ENCODE measurements around the gene ATF7IP. TPM values are rescaled to one million over a fixed set of nuclear protein-coding genes. Genes with fewer than 3 reads are reported as not detected.

ATF7IP gene
- total RNA-seq, 1 donor from 2014 or later: 115 TPM

DNA sequence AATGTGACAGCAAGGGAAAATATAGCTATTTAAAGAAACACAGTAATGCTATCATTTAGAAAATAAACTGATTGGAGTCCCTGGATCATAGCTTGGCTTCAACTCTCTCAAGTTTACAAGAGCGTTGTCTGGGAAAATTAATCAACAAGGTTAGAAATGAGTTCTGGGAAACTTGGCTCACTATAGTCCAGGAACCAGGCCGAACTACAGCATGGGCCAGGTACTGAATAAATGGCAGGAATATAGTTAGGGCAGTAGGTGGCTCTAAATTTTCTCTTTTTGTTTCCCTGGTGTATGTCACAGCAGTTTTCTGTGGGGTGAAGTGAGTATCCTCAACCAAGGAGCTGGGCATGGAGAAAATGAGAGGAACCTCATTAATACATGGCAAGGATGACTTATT lies 129.8 kb downstream of the ATF7IP start:
- no peaks in the 10 kb centered on the region for H3K27me3 ChIP-seq (ENCODE audit: insufficient read depth, low read length)
- Mint-ChIP-seq H3K36me3 (ENCODE audit: low read depth, unreplicated experiment) (peaks cover 51% of the 10 kb centered on the region), H3K27ac (ENCODE audit: unreplicated experiment) (no peak overlapping the region), H3K9me3 (ENCODE audit: unreplicated experiment) (no peaks in the 10 kb centered on the region), H3K4me1 (ENCODE audit: low read depth, unreplicated experiment) (no peaks in the 10 kb centered on the region), H3K27me3 (ENCODE audit: low read depth, unreplicated experiment) (no peaks in the 10 kb centered on the region), H3K4me3 (ENCODE audit: unreplicated experiment) (no peak overlapping the region)
- no peak overlapping the region for H3K9ac ChIP-seq (ENCODE audit: low read length)
- FAIRE-seq (no peak), DNase-seq (ENCODE audit: low read depth) (no peak)
- H3K4me1 ChIP-seq (ENCODE audit: insufficient read depth, low read length): no peaks in the 10 kb centered on the region
- H3K36me3 ChIP-seq (ENCODE audit: insufficient read depth, low read length): peaks cover 27% of the 10 kb centered on the region
- no peak overlapping the region for H3K27ac ChIP-seq (ENCODE audit: low read depth, low read length)
- H3K4me2 ChIP-seq (ENCODE audit: low read length): no peak overlapping the region
- no peaks in the 10 kb centered on the region for H3K79me2 ChIP-seq (ENCODE audit: insufficient read depth, low read length)
- TF ChIP-seq EZH2 (IDR thresholded peaks at IDR 0.05; ENCODE audit: insufficient read depth, low read length): no peak
- TF ChIP-seq, protein P1, sequence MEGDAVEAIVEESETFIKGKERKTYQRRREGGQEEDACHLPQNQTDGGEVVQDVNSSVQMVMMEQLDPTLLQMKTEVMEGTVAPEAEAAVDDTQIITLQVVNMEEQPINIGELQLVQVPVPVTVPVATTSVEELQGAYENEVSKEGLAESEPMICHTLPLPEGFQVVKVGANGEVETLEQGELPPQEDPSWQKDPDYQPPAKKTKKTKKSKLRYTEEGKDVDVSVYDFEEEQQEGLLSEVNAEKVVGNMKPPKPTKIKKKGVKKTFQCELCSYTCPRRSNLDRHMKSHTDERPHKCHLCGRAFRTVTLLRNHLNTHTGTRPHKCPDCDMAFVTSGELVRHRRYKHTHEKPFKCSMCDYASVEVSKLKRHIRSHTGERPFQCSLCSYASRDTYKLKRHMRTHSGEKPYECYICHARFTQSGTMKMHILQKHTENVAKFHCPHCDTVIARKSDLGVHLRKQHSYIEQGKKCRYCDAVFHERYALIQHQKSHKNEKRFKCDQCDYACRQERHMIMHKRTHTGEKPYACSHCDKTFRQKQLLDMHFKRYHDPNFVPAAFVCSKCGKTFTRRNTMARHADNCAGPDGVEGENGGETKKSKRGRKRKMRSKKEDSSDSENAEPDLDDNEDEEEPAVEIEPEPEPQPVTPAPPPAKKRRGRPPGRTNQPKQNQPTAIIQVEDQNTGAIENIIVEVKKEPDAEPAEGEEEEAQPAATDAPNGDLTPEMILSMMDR (IDR thresholded peaks at IDR 0.05; ENCODE audit: insufficient read depth, low read depth, low read length): no peak
- H2AFZ ChIP-seq (ENCODE audit: low read depth, low read length): no peak overlapping the region
- H4K20me1 ChIP-seq (ENCODE audit: insufficient read depth, low read length): no peaks in the 10 kb centered on the region
- no peaks in the 10 kb centered on the region for H3K9me3 ChIP-seq (ENCODE audit: insufficient read depth, low read depth, low read length)
- no peak overlapping the region for H3K4me3 ChIP-seq (ENCODE audit: insufficient read depth, low read depth, low read length)

- H2AFZ ChIP-seq (ENCODE audit: low read depth, low read length): no peak overlapping the region
- H3K27ac ChIP-seq (ENCODE audit: low read depth, low read length): no peak overlapping the region
- H3K4me1 ChIP-seq (ENCODE audit: insufficient read depth, low read length): no peaks in the 10 kb centered on the region
- Mint-ChIP-seq H3K36me3 (ENCODE audit: low read depth, unreplicated experiment) (peaks cover 27% of the 10 kb centered on the region), H3K4me3 (ENCODE audit: unreplicated experiment) (no peak overlapping the region), H3K9me3 (ENCODE audit: unreplicated experiment) (no peaks in the 10 kb centered on the region), H3K27ac (ENCODE audit: unreplicated experiment) (no peak overlapping the region), H3K27me3 (ENCODE audit: low read depth, unreplicated experiment) (no peaks in the 10 kb centered on the region), H3K4me1 (ENCODE audit: low read depth, unreplicated experiment) (peaks cover 6% of the 10 kb centered on the region)
- FAIRE-seq: no peak
- H3K4me3 ChIP-seq (ENCODE audit: insufficient read depth, low read depth, low read length): no peak overlapping the region
- H3K4me2 ChIP-seq (ENCODE audit: low read length): no peak overlapping the region
- H3K27me3 ChIP-seq (ENCODE audit: insufficient read depth, low read length): no peaks in the 10 kb centered on the region
- H3K79me2 ChIP-seq (ENCODE audit: insufficient read depth, low read length): no peaks in the 10 kb centered on the region
- no peak overlapping the region for H3K9ac ChIP-seq (ENCODE audit: low read length)
- H3K9me3 ChIP-seq (ENCODE audit: insufficient read depth, low read depth, low read length): no peaks in the 10 kb centered on the region
- no peaks in the 10 kb centered on the region for H4K20me1 ChIP-seq (ENCODE audit: insufficient read depth, low read length)
- peaks cover 18% of the 10 kb centered on the region for H3K36me3 ChIP-seq (ENCODE audit: insufficient read depth, low read length)
- no peak for DNase-seq (ENCODE audit: low read depth)
- TF ChIP-seq EZH2 (IDR thresholded peaks at IDR 0.05; ENCODE audit: insufficient read depth, low read length): no peak
- TF ChIP-seq, protein P1 (IDR thresholded peaks at IDR 0.05; ENCODE audit: insufficient read depth, low read depth, low read length): no peak
Measured at GRCh38 chr12:14505626-14506596, 140.4 kb downstream of the ATF7IP start.

- H3K27me3 ChIP-seq (ENCODE audit: insufficient read depth, low read length): no peaks in the 10 kb centered on the region
- Mint-ChIP-seq H3K36me3 (ENCODE audit: low read depth, unreplicated experiment) (peaks cover 26% of the 10 kb centered on the region), H3K4me3 (ENCODE audit: unreplicated experiment) (no peak overlapping the region), H3K27ac (ENCODE audit: unreplicated experiment) (no peak overlapping the region), H3K4me1 (ENCODE audit: low read depth, unreplicated experiment) (no peaks in the 10 kb centered on the region), H3K9me3 (ENCODE audit: unreplicated experiment) (no peaks in the 10 kb centered on the region), H3K27me3 (ENCODE audit: low read depth, unreplicated experiment) (no peaks in the 10 kb centered on the region)
- H3K27ac ChIP-seq (ENCODE audit: low read depth, low read length): no peak overlapping the region
- H3K4me1 ChIP-seq (ENCODE audit: insufficient read depth, low read length): no peaks in the 10 kb centered on the region
- no peak overlapping the region for H3K4me3 ChIP-seq (ENCODE audit: insufficient read depth, low read depth, low read length)
- no peak overlapping the region for H3K9ac ChIP-seq (ENCODE audit: low read length)
- peaks cover under 1% of the 10 kb centered on the region for H3K36me3 ChIP-seq (ENCODE audit: insufficient read depth, low read length)
- no peaks in the 10 kb centered on the region for H3K79me2 ChIP-seq (ENCODE audit: insufficient read depth, low read length)
- TF ChIP-seq, protein P1 (IDR thresholded peaks at IDR 0.05; ENCODE audit: insufficient read depth, low read depth, low read length): no peak
- no peak for TF ChIP-seq EZH2 (IDR thresholded peaks at IDR 0.05; ENCODE audit: insufficient read depth, low read length)
- H3K9me3 ChIP-seq (ENCODE audit: insufficient read depth, low read depth, low read length): no peaks in the 10 kb centered on the region
- H3K4me2 ChIP-seq (ENCODE audit: low read length): no peak overlapping the region
- DNase-seq (ENCODE audit: low read depth) (no peak), FAIRE-seq (no peak)
- no peaks in the 10 kb centered on the region for H4K20me1 ChIP-seq (ENCODE audit: insufficient read depth, low read length)
- no peak overlapping the region for H2AFZ ChIP-seq (ENCODE audit: low read depth, low read length)
Measured at GRCh38 chr12:14510574-14510973, 145.1 kb downstream of the ATF7IP start.

Data from astrocyte (in vitro differentiated cells and primary cell).